Measurements from ENCODE around the gene GTF3C2. TPM values are rescaled to one million over a fixed set of nuclear protein-coding genes. Genes with fewer than 3 reads are reported as not detected.
A peak's percentile ranks its signal among the peaks of the same experiment; 100 is the strongest.
"Not testable (repeated sequence)": the region's sequence is repeated elsewhere in the genome, so short reads cannot be mapped to it uniquely, and the experiment has no call there.

GTF3C2 gene
- total RNA-seq, 2 experiments from 2014 or later, result 57.6 to 63.6 TPM

- ATAC-seq (no peak), DNase-seq (no peak)
- H3K27ac Mint-ChIP-seq, result peak overlapping the region; percentile 30
- intact Hi-C loops (cut with micrococcal nuclease), result no loop called here
- H3K4me1 Mint-ChIP-seq (ENCODE audit: low read depth), result peaks cover 59% of the 10 kb centered on the region
- H3K9me3 Mint-ChIP-seq, result no peaks in the 10 kb centered on the region
- H3K36me3 Mint-ChIP-seq (ENCODE audit: low read depth), result peaks cover 20% of the 10 kb centered on the region
- POLR2A ChIA-PET, result interaction anchor here (0.7 to 1.2 kb wide), 3 partner anchors 10 to 303 kb away, joined by 3 read pairs; partner anchors contain the start of genes AGBL5 and NRBP1
- CTCF ChIA-PET, result interaction anchor here (1.2 to 3.4 kb wide), 2 partner anchors 16 to 51 kb away, joined by 3 to 19 read pairs; no protein-coding TSS in a partner anchor
- H3K27me3 Mint-ChIP-seq, result no peaks in the 10 kb centered on the region
- no peak for TF ChIP-seq CTCF (IDR thresholded peaks at IDR 0.05)
- peak overlapping the region; percentile 35 for H3K4me3 Mint-ChIP-seq
These were observed 2.6 kb downstream of the GTF3C2 start for GRCh38 chr2:27353762-27354596.

- Mint-ChIP-seq H3K4me1 (ENCODE audit: low read depth) (peaks cover 56% of the 10 kb centered on the region), H3K36me3 (ENCODE audit: low read depth) (peaks cover 16% of the 10 kb centered on the region), H3K27ac (peak overlapping the region; percentile 30)
- H3K27me3 Mint-ChIP-seq; H3K9me3 Mint-ChIP-seq; intact Hi-C loops (cut with micrococcal nuclease); DNase-seq; ATAC-seq; H3K4me3 Mint-ChIP-seq: not testable (repeated sequence)
- POLR2A ChIA-PET, result interaction anchor here (1.0 to 1.2 kb wide), 2 partner anchors 10 to 76 kb away, joined by 3 read pairs; partner anchors contain the start of gene NRBP1
- CTCF ChIA-PET, result interaction anchor here (1.2 to 3.4 kb wide), 3 partner anchors 16 to 50 kb away, joined by 3 to 19 read pairs (median 12); partner anchors contain the start of genes EIF2B4 and SNX17
These were observed 3.2 kb downstream of the GTF3C2 start for GRCh38 chr2:27353386-27353761.

- ATAC-seq, result peak; percentile 22
- H3K36me3 Mint-ChIP-seq (ENCODE audit: low read depth), result peaks cover 13% of the 10 kb centered on the region
- peak; percentile 45 for DNase-seq
- H3K9me3 Mint-ChIP-seq, result no peaks in the 10 kb centered on the region
- no peaks in the 10 kb centered on the region for H3K27me3 Mint-ChIP-seq
- POLR2A ChIA-PET, result interaction anchor here (0.9 to 3.1 kb wide), 6 partner anchors 11 to 277 kb away, joined by 3 to 24 read pairs (median 4); partner anchors contain the start of genes CCDC121, EIF2B4, GPN1 and PPM1G
- peak overlapping the region; percentile 1 for H3K4me3 Mint-ChIP-seq
- peak overlapping the region; percentile 17 for H3K27ac Mint-ChIP-seq
- CTCF ChIA-PET, result interaction anchor here (1.4 to 3.4 kb wide), 3 partner anchors 11 to 49 kb away, joined by 3 to 19 read pairs (median 12); partner anchors contain the start of genes EIF2B4 and SNX17
- intact Hi-C loops (cut with micrococcal nuclease), result no loop called here
- no peak for TF ChIP-seq CTCF (IDR thresholded peaks at IDR 0.05)
- H3K4me1 Mint-ChIP-seq (ENCODE audit: low read depth), result peaks cover 57% of the 10 kb centered on the region
These were observed 4.6 kb downstream of the GTF3C2 start for GRCh38 chr2:27351802-27352598.

GRCh38 chr2:27350106-27350693 is 6.4 kb downstream of the GTF3C2 start:
- Mint-ChIP-seq H3K4me3 (no peak overlapping the region), H3K27me3 (no peaks in the 10 kb centered on the region), H3K27ac (no peak overlapping the region), H3K36me3 (ENCODE audit: low read depth) (peaks cover 12% of the 10 kb centered on the region), H3K4me1 (ENCODE audit: low read depth) (peaks cover 58% of the 10 kb centered on the region), H3K9me3 (no peaks in the 10 kb centered on the region)
- ChIA-PET CTCF (no interaction called here), POLR2A (interaction anchor here (1.0 to 3.1 kb wide), 3 partner anchors 10 to 30 kb away, joined by 3 to 24 read pairs (median 4); partner anchors contain the start of genes EIF2B4 and SNX17)
- no peak for TF ChIP-seq CTCF (IDR thresholded peaks at IDR 0.05)
- intact Hi-C loops (cut with micrococcal nuclease), result no loop called here
- ATAC-seq (no peak), DNase-seq (no peak)

- Mint-ChIP-seq H3K4me1 (ENCODE audit: low read depth) (peaks cover 39% of the 10 kb centered on the region), H3K27me3 (no peaks in the 10 kb centered on the region), H3K4me3 (no peak overlapping the region), H3K9me3 (no peaks in the 10 kb centered on the region), H3K36me3 (ENCODE audit: low read depth) (peaks cover 17% of the 10 kb centered on the region), H3K27ac (no peak overlapping the region)
- no peak for TF ChIP-seq CTCF (IDR thresholded peaks at IDR 0.05)
- ChIA-PET POLR2A (interaction anchor here (0.6 kb wide), 2 partner anchors 9 to 22 kb away, joined by 3 read pairs; partner anchors contain the start of gene GTF3C2), CTCF (interaction anchor here (1.3 kb wide), 1 partner anchor 13 kb away, joined by 3 read pairs; no protein-coding TSS in a partner anchor)
- DNase-seq, result no peak
- intact Hi-C loops (cut with micrococcal nuclease), result no loop called here
- no peak for ATAC-seq
These were observed 8.9 kb downstream of the GTF3C2 start for GRCh38 chr2:27347641-27348040.
